Measurements from ENCODE around the gene EPAS1. TPM values are rescaled to one million over a fixed set of nuclear protein-coding genes. Genes with fewer than 3 reads are reported as not detected.

EPAS1 gene
- total RNA-seq, 4 donors from 2014 or later = 35.0 to 465 (median 202) TPM

DNA sequence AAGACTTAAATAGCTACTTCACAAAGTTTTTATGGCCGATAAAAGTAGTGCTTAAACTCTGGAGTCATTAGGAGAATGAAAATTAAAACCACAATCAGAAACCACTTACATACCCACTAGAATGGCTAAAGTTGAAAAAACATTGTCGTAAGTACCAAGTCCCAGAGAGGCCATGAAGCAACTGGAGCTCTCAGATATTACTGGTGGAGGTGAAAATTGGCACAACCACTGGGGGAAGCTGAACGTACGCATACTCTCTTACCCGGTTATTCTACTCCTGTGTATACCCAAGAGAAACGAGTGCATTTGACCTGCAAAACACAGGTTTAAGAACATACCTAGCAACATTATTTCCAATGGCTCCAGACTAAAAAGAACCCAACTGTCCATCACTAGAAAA is 105.7 kb downstream of the EPAS1 start:
- H3K4me3 ChIP-seq = no peak overlapping the region
- TF ChIP-seq POLR2A (IDR thresholded peaks at IDR 0.05) = no peak
- no peak for TF ChIP-seq CTCF (IDR thresholded peaks at IDR 0.05)
- H3K36me3 ChIP-seq = no peaks in the 10 kb centered on the region
- intact Hi-C loops (cut with DNase I; ENCODE audit: low total_unique reads) = no loop called here
- no peaks in the 10 kb centered on the region for H3K27me3 ChIP-seq
- H3K27ac ChIP-seq = no peak overlapping the region
- DNase-seq = no peak
- no peaks in the 10 kb centered on the region for H3K9me3 ChIP-seq
- no peaks in the 10 kb centered on the region for H3K4me1 ChIP-seq

GRCh38 chr2:46404181-46404759 is 107.1 kb downstream of the EPAS1 start:
- no peaks in the 10 kb centered on the region for H3K27me3 ChIP-seq
- TF ChIP-seq POLR2A (IDR thresholded peaks at IDR 0.05) = no peak
- TF ChIP-seq CTCF (IDR thresholded peaks at IDR 0.05) = no peak
- H3K27ac ChIP-seq = no peak overlapping the region
- DNase-seq = no peak
- H3K4me1 ChIP-seq = no peaks in the 10 kb centered on the region
- no peaks in the 10 kb centered on the region for H3K36me3 ChIP-seq
- H3K4me3 ChIP-seq = no peak overlapping the region
- H3K9me3 ChIP-seq = no peaks in the 10 kb centered on the region
- intact Hi-C loops (cut with DNase I; ENCODE audit: low total_unique reads) = no loop called here

GRCh38 chr2:46407852-46408455 is 110.7 kb downstream of the EPAS1 start:
- Histone ChIP-seq H3K27ac (no peak overlapping the region), H3K27me3 (no peaks in the 10 kb centered on the region), H3K4me3 (no peak overlapping the region), H3K4me1 (no peaks in the 10 kb centered on the region), H3K36me3 (no peaks in the 10 kb centered on the region), H3K9me3 (no peaks in the 10 kb centered on the region)
- intact Hi-C loops (cut with DNase I; ENCODE audit: low total_unique reads) = no loop called here
- no peak for DNase-seq
- no peak for TF ChIP-seq POLR2A (IDR thresholded peaks at IDR 0.05)
- no peak for TF ChIP-seq CTCF (IDR thresholded peaks at IDR 0.05)

GRCh38 chr2:46409756-46410155 is 112.5 kb downstream of the EPAS1 start:
- Histone ChIP-seq H3K9me3 (no peaks in the 10 kb centered on the region), H3K4me3 (no peak overlapping the region), H3K4me1 (no peaks in the 10 kb centered on the region), H3K27me3 (no peaks in the 10 kb centered on the region), H3K36me3 (no peaks in the 10 kb centered on the region), H3K27ac (no peak overlapping the region)
- TF ChIP-seq CTCF (IDR thresholded peaks at IDR 0.05) = no peak
- no peak for TF ChIP-seq POLR2A (IDR thresholded peaks at IDR 0.05)
- intact Hi-C loops (cut with DNase I; ENCODE audit: low total_unique reads) = no loop called here
- no peak for DNase-seq

- no peaks in the 10 kb centered on the region for H3K27me3 ChIP-seq
- H3K9me3 ChIP-seq = no peaks in the 10 kb centered on the region
- H3K4me1 ChIP-seq = no peaks in the 10 kb centered on the region
- intact Hi-C loops (cut with DNase I; ENCODE audit: low total_unique reads) = no loop called here
- no peaks in the 10 kb centered on the region for H3K36me3 ChIP-seq
- no peak overlapping the region for H3K4me3 ChIP-seq
- no peak overlapping the region for H3K27ac ChIP-seq
- DNase-seq = no peak
- no peak for TF ChIP-seq CTCF (IDR thresholded peaks at IDR 0.05)
- TF ChIP-seq POLR2A (IDR thresholded peaks at IDR 0.05) = no peak
Measured at GRCh38 chr2:46410273-46411244, 113.4 kb downstream of the EPAS1 start.

Measured in uterus (tissue), 4 donors.